Measurements from ENCODE around the gene ERFL.

ERFL gene

GRCh38 chr19:41859618-41860418 lies 68.4 kb downstream of the ERFL start, which contains the start of gene RPS19:
TSS of gene RPS19 (plus strand) at chr19:41860255. CDS start at chr19:41860775, 520 bp downstream.
- DNase-seq (ENCODE audit: low spot score) = peak; percentile 97

GRCh38 chr19:41859213-41859617 lies 69.0 kb downstream of the ERFL start:
- DNase-seq (ENCODE audit: low spot score) = no peak
